Frontal cortex (tissue), 4 donors: ENCODE data around the gene TMEM151A. TPM values are rescaled to one million over a fixed set of nuclear protein-coding genes. Genes with fewer than 3 reads are reported as not detected.
"Not testable (repeated sequence)": the region's sequence is repeated elsewhere in the genome, so short reads cannot be mapped to it uniquely, and the experiment has no call there.

Experiments
- DNase-seq, 2 donors: peaks; one replicate each; pipeline ENCODE4 v3.0.0; 2012; ENCODE audit warnings: low spot score in 2 of 2
- FAIRE-seq: peaks from 2 replicates; lab custom pipeline; 2012; peaks lifted over from hg19 to GRCh38; lab: Jason Lieb, UNC
- total RNA-seq: library from RNA; depleted of rRNA; stranded (reverse); fragments of >200 nt; gene quantifications from one replicate; pipeline ENCODE4 v1.2.3, GENCODE V29; 2014
- donor health status: control.
- donor health status: control.
- donor health status: control.

Gene TMEM151A
- total RNA-seq: 9.0 TPM

GRCh38 chr11:66291706-66292542 is at the start of gene TMEM151A:
TSS of gene TMEM151A (plus strand) at chr11:66291894. CDS start at chr11:66292014, 120 bp downstream.
- peak; percentile 75 to 85 for DNase-seq
- FAIRE-seq: no peak

GRCh38 chr11:66242095-66242765 is 49.5 kb upstream of the TMEM151A start:
- no peak for FAIRE-seq
- DNase-seq: no peak

- no peak for DNase-seq
- no peak for FAIRE-seq
These were observed 47.7 kb upstream of the TMEM151A start for GRCh38 chr11:66243782-66244535.

- no peak for FAIRE-seq
These were observed 44.4 kb upstream of the TMEM151A start for GRCh38 chr11:66247295-66247694.

GRCh38 chr11:66247801-66248200 is 43.9 kb upstream of the TMEM151A start:
- FAIRE-seq: no peak

More at GRCh38 chr11:66247295-66247694, 44.4 kb upstream of the TMEM151A start:
- DNase-seq: no peak

GRCh38 chr11:66248903-66249302 is 42.8 kb upstream of the TMEM151A start:
- DNase-seq: no peak
- no peak for FAIRE-seq

More at GRCh38 chr11:66247801-66248200, 43.9 kb upstream of the TMEM151A start:
- no peak for DNase-seq

GRCh38 chr11:66251809-66252208 is 39.9 kb upstream of the TMEM151A start:
- FAIRE-seq: no peak
- DNase-seq: no peak

- FAIRE-seq, DNase-seq: not testable (repeated sequence)
These were observed 38.6 kb upstream of the TMEM151A start for GRCh38 chr11:66253081-66253480.

- no peak for DNase-seq
- no peak for FAIRE-seq
These were observed 33.2 kb upstream of the TMEM151A start for GRCh38 chr11:66258473-66258893.

- FAIRE-seq (no peak), DNase-seq (no peak)
These were observed 32.5 kb upstream of the TMEM151A start for GRCh38 chr11:66259225-66259624.

- DNase-seq (no peak), FAIRE-seq (no peak)
These were observed 31.7 kb upstream of the TMEM151A start for GRCh38 chr11:66259956-66260355.

- FAIRE-seq (no peak), DNase-seq (no peak)
These were observed 30.1 kb upstream of the TMEM151A start for GRCh38 chr11:66261578-66261977.

GRCh38 chr11:66262191-66262590 is 29.5 kb upstream of the TMEM151A start:
- DNase-seq: no peak
- no peak for FAIRE-seq

GRCh38 chr11:66262696-66263095 is 29.0 kb upstream of the TMEM151A start:
- DNase-seq: no peak
- no peak for FAIRE-seq

GRCh38 chr11:66263231-66263630 is 28.5 kb upstream of the TMEM151A start:
- FAIRE-seq: no peak
- no peak for DNase-seq

GRCh38 chr11:66263785-66264184 is 27.9 kb upstream of the TMEM151A start:
- FAIRE-seq: no peak
- DNase-seq: no peak

- FAIRE-seq: no peak
These were observed 27.3 kb upstream of the TMEM151A start for GRCh38 chr11:66264383-66264782.

GRCh38 chr11:66264914-66265313 is 26.8 kb upstream of the TMEM151A start:
- DNase-seq: no peak
- no peak for FAIRE-seq

More at GRCh38 chr11:66264383-66264782, 27.3 kb upstream of the TMEM151A start:
- DNase-seq: no peak

- DNase-seq: no peak
- FAIRE-seq: no peak
These were observed 25.9 kb upstream of the TMEM151A start for GRCh38 chr11:66265531-66266377.
